MCF 10A (cell line): ENCODE results near the gene ITGB3. TPM values are rescaled to one million over a fixed set of nuclear protein-coding genes. Genes with fewer than 3 reads are reported as not detected.
A peak's percentile ranks its signal among the peaks of the same experiment; 100 is the strongest.

Experiments
- BruUV-seq: library from RNA; stranded (reverse); fragments of 400-500 nt; replicated peaks from 2 replicates; lab custom pipeline; 2021; lab: Mats Ljungman, UMichigan
- CTCF ChIA-PET: fragments of 300-600 bp; sonication (Branson Sonifier 250); formaldehyde crosslinking; extraction: SDS; loops from one replicate; lab custom pipeline; 2021; ENCODE audit warnings: antibody characterized with exemption, inconsistent platforms; lab: Yijun Ruan, JAX
- POLR2A ChIA-PET: fragments of 300-600, 350-650 bp; sonication (Branson Sonifier 250); formaldehyde crosslinking; extraction: SDS; loops from one replicate; lab custom pipeline; 2020; ENCODE audit warnings: antibody characterized with exemption, inconsistent platforms; lab: Yijun Ruan, JAX
- DNase-seq: peaks from one replicate; pipeline ENCODE4 v3.0.0-alpha.2; 2018; ENCODE audit not compliant: unreplicated experiment
- H3K27ac Mint-ChIP-seq: one replicate; pipeline ENCODE4 v1.8.0; 2022; ENCODE audit warnings: mild to moderate bottlenecking, low read depth, mixed read lengths; ENCODE audit not compliant: unreplicated experiment
- H3K27me3 Mint-ChIP-seq: one replicate; pipeline ENCODE4 v1.8.0; 2022; ENCODE audit warnings: mixed read lengths; ENCODE audit not compliant: insufficient read depth, unreplicated experiment
- H3K36me3 Mint-ChIP-seq: one replicate; pipeline ENCODE4 v1.8.0; 2022; ENCODE audit warnings: mild to moderate bottlenecking, moderate library complexity, mixed read lengths; ENCODE audit not compliant: insufficient read depth, unreplicated experiment
- H3K4me1 Mint-ChIP-seq: one replicate; pipeline ENCODE4 v1.8.0; 2022; ENCODE audit warnings: mixed read lengths; ENCODE audit not compliant: insufficient read depth, unreplicated experiment
- H3K4me3 Mint-ChIP-seq: one replicate; pipeline ENCODE4 v1.8.0; 2022; ENCODE audit warnings: mild to moderate bottlenecking, moderate library complexity, mixed read lengths; ENCODE audit not compliant: unreplicated experiment
- H3K9me3 Mint-ChIP-seq: one replicate; pipeline ENCODE4 v1.8.0; 2022; ENCODE audit warnings: mixed read lengths; ENCODE audit not compliant: unreplicated experiment
- intact Hi-C: fragments of 100-400 bp; cut with micrococcal nuclease; formaldehyde crosslinking; loops from 2 replicates; pipeline ENCODE4 v1.14.1; 2022
- total RNA-seq: library from RNA; stranded (reverse); gene quantifications from 2 replicates; pipeline ENCODE4 v1.2.3, GENCODE V29; 2022
- TF ChIP-seq, protein P1 (sequence below): fragments of 200-600 bp; IDR thresholded peaks from one replicate; pipeline ENCODE4 v1.8.0; 2022; ENCODE audit warnings: antibody characterized with exemption, mild to moderate bottlenecking; ENCODE audit not compliant: unreplicated experiment

Gene ITGB3
- total RNA-seq, 1 experiment from 2014 or later, result 1.1 TPM

GRCh38 chr17:47301831-47302230 lies 48.2 kb downstream of the ITGB3 start:
- H3K4me1 Mint-ChIP-seq, result peaks cover 28% of the 10 kb centered on the region
- H3K4me3 Mint-ChIP-seq, result no peak overlapping the region
- DNase-seq, result no peak
- intact Hi-C loops, result no loop called here
- POLR2A ChIA-PET, result interaction anchor here (0.6 to 0.7 kb wide), 2 partner anchors 29 to 93 kb away, joined by 3 read pairs; no protein-coding TSS in a partner anchor
- CTCF ChIA-PET, result interaction anchor here (0.6 to 1.0 kb wide), 3 partner anchors 14 to 73 kb away, joined by 3 to 5 read pairs (median 3); no protein-coding TSS in a partner anchor
- H3K36me3 Mint-ChIP-seq, result no peaks in the 10 kb centered on the region
- H3K27me3 Mint-ChIP-seq, result no peaks in the 10 kb centered on the region
- H3K27ac Mint-ChIP-seq, result no peak overlapping the region
- TF ChIP-seq, protein P1, sequence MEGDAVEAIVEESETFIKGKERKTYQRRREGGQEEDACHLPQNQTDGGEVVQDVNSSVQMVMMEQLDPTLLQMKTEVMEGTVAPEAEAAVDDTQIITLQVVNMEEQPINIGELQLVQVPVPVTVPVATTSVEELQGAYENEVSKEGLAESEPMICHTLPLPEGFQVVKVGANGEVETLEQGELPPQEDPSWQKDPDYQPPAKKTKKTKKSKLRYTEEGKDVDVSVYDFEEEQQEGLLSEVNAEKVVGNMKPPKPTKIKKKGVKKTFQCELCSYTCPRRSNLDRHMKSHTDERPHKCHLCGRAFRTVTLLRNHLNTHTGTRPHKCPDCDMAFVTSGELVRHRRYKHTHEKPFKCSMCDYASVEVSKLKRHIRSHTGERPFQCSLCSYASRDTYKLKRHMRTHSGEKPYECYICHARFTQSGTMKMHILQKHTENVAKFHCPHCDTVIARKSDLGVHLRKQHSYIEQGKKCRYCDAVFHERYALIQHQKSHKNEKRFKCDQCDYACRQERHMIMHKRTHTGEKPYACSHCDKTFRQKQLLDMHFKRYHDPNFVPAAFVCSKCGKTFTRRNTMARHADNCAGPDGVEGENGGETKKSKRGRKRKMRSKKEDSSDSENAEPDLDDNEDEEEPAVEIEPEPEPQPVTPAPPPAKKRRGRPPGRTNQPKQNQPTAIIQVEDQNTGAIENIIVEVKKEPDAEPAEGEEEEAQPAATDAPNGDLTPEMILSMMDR, result no peak
- BruUV-seq, result no TSS peak
- no peaks in the 10 kb centered on the region for H3K9me3 Mint-ChIP-seq

DNA sequence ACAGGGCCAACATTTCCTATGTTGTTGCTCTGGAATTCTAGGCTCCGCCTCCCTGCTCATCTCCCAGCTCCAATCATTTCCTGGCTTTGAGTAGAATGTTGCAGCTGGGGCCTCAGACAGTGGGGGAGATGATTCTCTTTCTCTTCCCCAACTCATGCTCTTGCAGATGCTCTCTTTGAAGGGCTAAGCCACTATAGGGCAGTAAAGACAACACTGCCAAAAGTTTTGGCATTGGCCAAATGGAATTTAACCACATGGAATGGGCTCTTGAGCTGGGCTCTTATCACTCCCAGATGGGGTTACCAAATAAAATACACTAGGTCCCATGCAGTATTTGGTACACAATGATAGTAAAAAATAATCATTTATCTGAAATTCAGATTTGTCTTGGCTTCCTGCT lies 50.6 kb downstream of the ITGB3 start:
- Mint-ChIP-seq H3K27me3 (no peaks in the 10 kb centered on the region), H3K9me3 (no peaks in the 10 kb centered on the region), H3K4me1 (peaks cover 21% of the 10 kb centered on the region), H3K4me3 (no peak overlapping the region), H3K36me3 (no peaks in the 10 kb centered on the region), H3K27ac (no peak overlapping the region)
- ChIA-PET CTCF (interaction anchor here (0.7 kb wide), 1 partner anchor 303 kb away, joined by 4 read pairs; no protein-coding TSS in a partner anchor), POLR2A (no interaction called here)
- DNase-seq, result no peak
- TF ChIP-seq, protein P1, result no peak
- intact Hi-C loops, result no loop called here
- no TSS peak for BruUV-seq

GRCh38 chr17:47305302-47305923 lies 51.8 kb downstream of the ITGB3 start:
- POLR2A ChIA-PET, result interaction anchor here (0.6 to 1.6 kb wide), 9 partner anchors 9 to 235 kb away, joined by 3 to 7 read pairs (median 3); partner anchors contain the start of gene CDC27
- TF ChIP-seq, protein P1, result no peak
- H3K9me3 Mint-ChIP-seq, result no peaks in the 10 kb centered on the region
- BruUV-seq, result no TSS peak
- H3K36me3 Mint-ChIP-seq, result no peaks in the 10 kb centered on the region
- CTCF ChIA-PET, result interaction anchor here (0.7 to 2.0 kb wide), 3 partner anchors 11 to 76 kb away, joined by 3 to 12 read pairs (median 3); no protein-coding TSS in a partner anchor
- H3K4me1 Mint-ChIP-seq, result peaks cover 21% of the 10 kb centered on the region
- H3K4me3 Mint-ChIP-seq, result no peak overlapping the region
- peak overlapping the region; percentile 29 for H3K27ac Mint-ChIP-seq
- intact Hi-C loops, result loop anchor here (1.0 kb wide), 1 partner anchor 26 kb away; no protein-coding TSS in a partner anchor
- H3K27me3 Mint-ChIP-seq, result no peaks in the 10 kb centered on the region
- peak; percentile 89 for DNase-seq

GRCh38 chr17:47310186-47310733 lies 56.6 kb downstream of the ITGB3 start:
- Mint-ChIP-seq H3K4me1 (peaks cover 8% of the 10 kb centered on the region), H3K27ac (no peak overlapping the region), H3K36me3 (peaks cover 6% of the 10 kb centered on the region), H3K4me3 (no peak overlapping the region), H3K27me3 (no peaks in the 10 kb centered on the region), H3K9me3 (no peaks in the 10 kb centered on the region)
- DNase-seq, result no peak
- TF ChIP-seq, protein P1, result no peak
- CTCF ChIA-PET, result interaction anchor here (1.1 to 2.4 kb wide), 3 partner anchors 77 to 81 kb away, joined by 3 to 7 read pairs (median 4); no protein-coding TSS in a partner anchor
- no TSS peak for BruUV-seq
- intact Hi-C loops, result loop anchor here (10.0 kb wide), 1 partner anchor 365 kb away; no protein-coding TSS in a partner anchor
- POLR2A ChIA-PET, result no interaction called here
